HG02852 (cell line): ENCODE results near the gene TMEM240.
"Not testable (repeated sequence)": the region's sequence is repeated elsewhere in the genome, so short reads cannot be mapped to it uniquely, and the experiment has no call there.

Experiments used
- ATAC-seq: cut with Tn5 transposase; IDR thresholded peaks from one replicate; pipeline ENCODE4 v1.9.1; 2021; ENCODE audit warnings: mild to moderate bottlenecking, moderate library complexity; ENCODE audit not compliant: unreplicated experiment

TMEM240 gene

DNA sequence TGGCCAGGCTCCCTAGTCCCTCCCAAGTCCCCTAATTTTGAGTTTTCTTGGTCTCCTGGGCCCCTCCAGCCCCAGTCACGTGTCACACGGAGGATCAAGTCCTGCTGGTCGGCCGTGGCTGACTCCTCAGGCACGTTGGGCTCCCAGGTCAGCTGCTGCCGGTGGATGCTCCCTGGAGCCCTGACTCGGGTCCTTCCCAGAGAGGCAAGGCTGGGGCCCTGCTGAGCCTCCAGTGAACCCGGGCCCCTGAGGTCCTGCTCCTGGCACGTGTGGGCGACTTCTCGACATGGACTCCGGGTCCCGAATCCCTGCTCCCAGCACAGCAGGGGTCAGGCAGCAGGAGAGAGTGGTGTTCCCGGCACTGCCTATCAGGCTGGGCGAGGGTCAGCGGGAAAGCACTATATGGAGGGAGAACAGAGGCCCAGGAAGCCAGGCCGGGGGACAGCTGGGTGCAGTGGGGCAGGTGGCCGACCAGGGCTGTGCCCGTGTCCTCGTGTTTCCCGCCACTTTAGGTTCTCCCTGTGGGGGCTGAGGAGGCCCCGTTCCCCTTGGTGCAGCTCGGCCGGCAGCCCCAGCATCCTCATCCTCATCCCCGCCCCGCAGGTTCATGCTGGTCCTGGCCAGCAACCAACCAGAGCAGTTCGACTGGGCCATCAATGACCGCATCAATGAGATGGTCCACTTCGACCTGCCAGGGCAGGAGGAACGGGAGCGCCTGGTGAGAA lies 13.2 kb downstream of the TMEM240 start:
- ATAC-seq: no peak

GRCh38 chr1:1526476-1526875 lies 13.9 kb downstream of the TMEM240 start:
- not testable (repeated sequence) for ATAC-seq

DNA sequence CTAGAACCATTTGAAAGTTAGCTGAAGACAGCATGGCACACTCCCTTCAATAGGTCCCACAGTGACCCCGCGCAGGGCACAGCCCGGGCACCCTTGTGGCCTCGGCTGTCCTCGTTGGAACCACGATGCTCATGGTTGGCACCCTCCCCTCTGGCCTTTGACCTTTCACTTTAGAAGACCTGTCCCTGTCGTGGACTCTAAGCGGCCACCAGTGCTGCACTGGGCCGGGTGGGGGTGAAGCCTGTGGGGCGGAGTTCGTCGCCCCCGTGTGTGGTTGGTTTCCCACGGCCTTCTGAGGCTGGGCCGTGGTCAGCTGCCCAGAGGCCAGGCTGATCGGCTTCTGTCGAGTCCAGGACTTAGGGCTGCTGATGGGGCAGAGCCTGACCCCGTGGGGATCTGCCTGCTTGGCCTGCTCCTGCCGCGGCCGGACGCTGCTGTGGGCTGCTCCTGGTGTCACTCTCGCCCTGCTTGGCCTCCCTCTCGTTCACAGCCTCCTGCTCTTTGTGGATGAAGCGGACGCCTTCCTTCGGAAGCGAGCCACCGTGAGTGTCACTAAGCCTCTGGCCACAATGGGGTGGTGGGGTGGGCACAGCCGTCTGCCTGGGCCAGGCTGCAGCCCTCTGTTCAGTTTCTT lies 15.6 kb downstream of the TMEM240 start:
- not testable (repeated sequence) for ATAC-seq

GRCh38 chr1:1523651-1524050 lies 16.8 kb downstream of the TMEM240 start:
- not testable (repeated sequence) for ATAC-seq

DNA sequence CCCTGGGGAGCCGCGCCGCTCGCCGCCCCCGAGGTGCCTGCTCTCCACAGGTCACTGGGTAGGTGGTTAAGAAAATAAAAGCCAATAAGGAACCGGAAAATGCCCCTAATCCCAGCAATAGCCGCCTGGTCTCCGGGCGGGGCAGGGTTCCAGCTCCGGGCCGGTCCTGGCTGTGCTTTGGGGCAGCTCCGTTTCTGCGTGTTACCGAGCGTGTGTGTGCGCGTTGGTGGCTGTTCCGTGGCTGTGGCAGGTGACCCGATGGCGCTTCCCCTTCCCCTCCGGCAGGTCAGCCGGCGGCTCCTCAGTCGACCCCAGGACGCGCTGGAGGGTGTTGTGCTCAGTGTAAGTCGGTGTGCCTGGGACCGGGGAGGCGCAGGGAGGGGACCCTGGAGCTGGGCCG lies 17.2 kb downstream of the TMEM240 start:
- ATAC-seq: not testable (repeated sequence)

- ATAC-seq: not testable (repeated sequence)
These were observed 17.9 kb downstream of the TMEM240 start for GRCh38 chr1:1522536-1522935.

GRCh38 chr1:1521331-1521730 lies 19.1 kb downstream of the TMEM240 start:
- no peak for ATAC-seq

DNA sequence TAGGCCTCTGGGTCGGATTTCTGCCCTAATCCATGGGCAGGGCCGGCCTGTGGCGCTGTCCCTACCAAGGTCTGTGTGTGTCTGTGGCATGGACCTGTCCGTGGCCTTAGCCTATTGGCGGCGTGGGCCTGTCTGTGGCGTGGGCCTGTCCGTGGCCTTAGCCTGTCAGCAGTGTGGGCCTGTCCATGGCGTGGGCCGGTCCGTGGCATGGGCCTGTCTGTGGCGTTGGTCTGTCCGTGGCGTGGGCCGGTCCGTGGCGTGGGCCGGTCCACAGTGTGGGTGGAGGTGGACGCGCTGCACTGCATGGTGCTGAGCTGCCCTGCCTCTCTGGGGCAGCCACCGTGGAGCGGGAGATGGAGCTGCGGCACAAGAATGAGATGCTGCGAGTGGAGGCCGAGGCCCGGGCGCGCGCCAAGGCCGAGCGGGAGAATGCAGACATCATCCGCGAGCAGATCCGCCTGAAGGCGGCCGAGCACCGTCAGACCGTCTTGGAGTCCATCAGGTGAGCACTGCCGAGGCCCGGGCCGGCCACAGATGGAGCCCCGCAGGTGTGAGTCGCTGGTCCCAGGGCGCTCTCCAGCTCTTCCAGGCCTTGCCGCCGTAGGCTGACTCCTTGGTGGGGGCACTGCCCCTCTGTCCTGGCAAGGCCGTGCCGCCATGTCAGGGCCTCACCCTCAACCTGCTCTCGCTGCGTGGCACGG lies 20.5 kb downstream of the TMEM240 start:
- ATAC-seq: not testable (repeated sequence)

GRCh38 chr1:1518621-1519007 lies 21.8 kb downstream of the TMEM240 start:
- ATAC-seq: not testable (repeated sequence)

GRCh38 chr1:1517973-1518620 lies 22.3 kb downstream of the TMEM240 start:
- no peak for ATAC-seq

- not testable (repeated sequence) for ATAC-seq
These were observed 23.5 kb downstream of the TMEM240 start for GRCh38 chr1:1516923-1517322.

- ATAC-seq: not testable (repeated sequence)
These were observed 26.0 kb downstream of the TMEM240 start for GRCh38 chr1:1514376-1514775.

DNA sequence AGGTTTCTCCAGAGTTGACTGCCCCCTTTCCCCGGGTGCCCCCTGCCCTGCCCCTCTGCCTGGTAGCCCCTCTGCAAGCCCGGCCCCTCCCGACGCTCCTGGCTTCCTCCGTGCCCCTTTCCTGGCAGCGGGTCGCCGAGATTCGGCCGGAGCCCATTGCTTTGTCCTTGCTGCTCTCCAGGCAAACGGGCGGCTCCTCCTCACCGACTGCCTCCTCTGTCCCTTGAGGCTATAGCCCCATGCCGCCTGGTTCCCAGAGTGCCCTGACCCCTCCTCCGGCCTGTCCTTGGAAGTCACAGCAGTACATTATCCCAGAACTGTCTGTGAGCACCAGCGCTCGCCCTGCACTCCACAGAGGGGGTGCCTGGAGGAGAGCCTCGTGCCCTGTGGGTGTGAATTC lies 26.7 kb downstream of the TMEM240 start:
- ATAC-seq: not testable (repeated sequence)

DNA sequence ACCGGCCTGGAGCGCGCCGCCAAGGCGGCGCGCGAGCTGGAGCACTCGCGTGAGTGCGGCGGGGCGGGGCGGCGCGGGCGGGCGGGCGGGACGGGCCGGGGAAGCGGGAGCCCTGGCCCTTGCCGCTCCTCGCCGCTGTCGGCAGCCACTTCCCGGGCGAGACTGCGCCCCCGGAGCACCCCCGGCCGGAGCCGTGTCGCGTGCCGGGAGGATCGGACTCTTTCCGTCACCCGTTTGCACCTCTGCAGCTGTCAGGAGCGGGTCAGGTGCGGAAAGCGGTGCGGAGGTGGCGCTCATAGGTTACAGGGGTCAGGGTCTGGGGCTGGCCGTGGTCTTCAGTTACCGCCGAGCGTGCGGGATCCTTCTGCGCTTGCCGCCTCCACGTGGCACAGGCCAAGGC lies 28.0 kb downstream of the TMEM240 start:
- ATAC-seq: peak; percentile 19

- ATAC-seq: peak; percentile 81
These were observed 28.7 kb downstream of the TMEM240 start, which contains the start of gene ATAD3A for GRCh38 chr1:1511533-1512285. Gene ATAD3A, plus strand, starts transcription at chr1:1512162. Its CDS starts 107 bp downstream, at chr1:1512269.

GRCh38 chr1:1510912-1511532 lies 29.4 kb downstream of the TMEM240 start:
- no peak for ATAC-seq

DNA sequence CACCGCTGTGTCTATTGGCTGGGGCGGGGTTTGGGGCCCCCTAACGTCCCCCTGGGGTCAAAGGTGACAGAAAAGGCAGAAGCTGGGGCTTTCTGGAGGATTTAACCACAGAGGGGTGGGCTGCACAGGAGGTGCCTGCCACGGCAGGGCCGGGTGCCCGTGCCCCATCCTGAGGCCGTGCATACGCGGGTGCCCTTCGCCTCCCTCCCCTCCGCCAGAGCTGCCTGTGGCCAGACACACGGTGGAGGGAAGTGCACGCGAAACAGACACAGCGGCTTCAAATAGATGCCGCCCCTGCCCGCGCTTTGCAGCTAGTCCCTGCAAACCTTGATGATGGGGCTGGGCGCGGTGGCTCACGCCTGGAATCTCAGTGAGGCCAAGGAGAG lies 31.0 kb downstream of the TMEM240 start:
- not testable (repeated sequence) for ATAC-seq

GRCh38 chr1:1508775-1509464 lies 31.5 kb downstream of the TMEM240 start:
- not testable (repeated sequence) for ATAC-seq

GRCh38 chr1:1507305-1507704 lies 33.1 kb downstream of the TMEM240 start:
- ATAC-seq: no peak
